ENCODE data around the gene FCHO2.

DNA sequence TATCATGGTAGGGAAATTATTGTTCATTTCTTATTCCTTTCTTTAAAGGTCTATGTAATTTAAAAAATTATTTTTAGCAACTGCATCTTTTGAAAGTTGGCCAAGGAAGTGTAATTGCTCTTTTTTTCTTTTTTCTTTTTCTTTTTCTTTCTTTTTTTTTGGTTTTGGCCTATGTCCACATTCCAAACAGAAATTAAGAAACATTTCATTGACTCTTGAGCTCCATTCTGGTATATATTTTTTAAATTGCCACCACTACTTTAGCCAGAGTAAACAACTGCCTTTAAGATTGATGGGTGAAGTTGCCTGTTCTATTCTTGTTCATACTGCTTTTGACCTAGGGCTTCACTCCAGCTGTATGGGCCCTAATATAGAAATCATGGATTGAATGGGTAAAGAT lies 88.7 kb downstream of the FCHO2 start:
- no peak for TF ChIP-seq CTCF (IDR thresholded peaks at IDR 0.05; ENCODE audit: low read depth, low read length, poor library complexity, severe bottlenecking)
- TF ChIP-seq EZH2phosphoT487 (IDR thresholded peaks at IDR 0.05; ENCODE audit: borderline replicate concordance, low read length), result no peak

Measured in DOHH2 (cell line).